HFFc6 (cell line): ENCODE data around the gene ACOT11. TPM values are rescaled to one million over a fixed set of nuclear protein-coding genes. Genes with fewer than 3 reads are reported as not detected.
"Not testable (repeated sequence)": the region's sequence is repeated elsewhere in the genome, so short reads cannot be mapped to it uniquely, and the experiment has no call there.

Experiments
- DNase-seq: peaks from one replicate; pipeline ENCODE4 v3.0.0-alpha.2; 2018
- H3K27ac Mint-ChIP-seq: 2 replicates; pipeline ENCODE4 v1.8.0; 2020; ENCODE audit warnings: mild to moderate bottlenecking, mixed read lengths
- H3K27me3 Mint-ChIP-seq: 2 replicates; pipeline ENCODE4 v1.8.0; 2021; ENCODE audit warnings: mild to moderate bottlenecking, moderate library complexity, mixed read lengths; ENCODE audit not compliant: insufficient read depth
- H3K36me3 Mint-ChIP-seq: 2 replicates; pipeline ENCODE4 v1.8.0; 2021; ENCODE audit warnings: low read depth, mixed read lengths
- H3K4me1 Mint-ChIP-seq: 2 replicates; pipeline ENCODE4 v1.8.0; 2020; ENCODE audit warnings: low read depth, mixed read lengths
- H3K4me3 Mint-ChIP-seq: 2 replicates; pipeline ENCODE4 v1.8.0; 2020; ENCODE audit warnings: mild to moderate bottlenecking, moderate library complexity, mixed read lengths
- H3K9me3 Mint-ChIP-seq: 2 replicates; pipeline ENCODE4 v1.8.0; 2020; ENCODE audit warnings: mild to moderate bottlenecking, mixed read lengths
- total RNA-seq, 6 experiments: library from RNA; stranded (reverse); fragmentation: NEBNext Ultra II Directional; extraction: Animal tissue kit (Norgen Biotek cat#: 25700); gene quantifications; 2 replicates in 1 of 6; 3 replicates in 5 of 6; pipeline ENCODE4 v1.2.3, GENCODE V29; 2021
- TF ChIP-seq, protein P1 (sequence below): fragments of 200-600 bp; sonication (generic); IDR thresholded peaks from 2 replicates; pipeline ENCODE4 v1.5.0; 2021; ENCODE audit warnings: antibody characterized with exemption, mild to moderate bottlenecking

The ACOT11 gene
- total RNA-seq, 6 experiments from 2014 or later: 2.9 to 4.8 (median 3.8) TPM

DNA sequence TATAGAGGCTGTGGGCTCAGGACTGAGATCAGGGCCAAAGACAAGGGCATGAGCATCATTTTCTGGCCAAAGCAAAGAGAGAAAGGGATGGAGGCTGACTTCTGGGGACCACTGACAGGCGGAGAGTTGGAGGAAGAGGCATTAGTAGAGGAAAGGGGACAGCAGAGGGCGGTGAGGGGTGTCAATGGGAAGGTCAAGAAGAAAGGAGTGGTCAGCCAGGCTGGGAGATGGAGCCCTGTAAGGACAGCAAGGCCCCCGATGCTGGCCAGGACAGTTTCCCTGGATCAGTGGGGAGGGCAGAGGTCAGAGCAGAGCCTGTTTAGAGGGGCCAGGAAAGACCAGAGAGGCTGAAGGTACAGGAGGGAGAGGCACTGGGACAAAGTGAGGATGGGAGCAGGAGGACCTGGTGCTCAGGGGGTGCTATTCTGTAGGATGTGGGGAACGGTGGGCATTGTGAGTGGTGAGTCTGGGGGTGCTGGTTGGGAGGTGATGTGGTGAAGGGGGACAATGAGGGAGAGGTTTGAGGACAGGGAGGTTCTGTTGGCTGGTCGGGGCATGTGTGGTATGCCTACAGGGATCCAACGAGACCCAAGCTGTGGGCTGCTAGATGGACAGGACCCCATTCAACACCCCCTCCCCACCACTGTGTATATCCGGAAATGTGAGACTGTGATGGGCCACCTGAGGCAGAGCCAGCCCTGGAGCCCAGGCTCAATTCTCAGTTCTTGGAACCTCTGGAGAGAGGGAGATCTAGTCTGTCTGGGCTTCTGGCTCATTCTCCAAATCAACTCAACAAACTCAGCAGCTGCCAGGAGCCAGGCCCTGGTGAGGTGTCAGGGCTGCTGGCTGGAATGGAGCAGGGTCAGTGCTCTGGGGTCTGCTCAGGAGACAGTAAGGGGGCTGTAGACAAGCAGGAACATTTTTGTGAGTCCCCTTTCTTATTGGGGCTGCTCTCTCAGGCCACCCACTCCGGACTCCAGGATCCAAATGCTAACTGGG, 76.7 kb downstream of the ACOT11 start:
- no peaks in the 10 kb centered on the region for H3K4me1 Mint-ChIP-seq
- no peaks in the 10 kb centered on the region for H3K36me3 Mint-ChIP-seq
- TF ChIP-seq, protein P1, sequence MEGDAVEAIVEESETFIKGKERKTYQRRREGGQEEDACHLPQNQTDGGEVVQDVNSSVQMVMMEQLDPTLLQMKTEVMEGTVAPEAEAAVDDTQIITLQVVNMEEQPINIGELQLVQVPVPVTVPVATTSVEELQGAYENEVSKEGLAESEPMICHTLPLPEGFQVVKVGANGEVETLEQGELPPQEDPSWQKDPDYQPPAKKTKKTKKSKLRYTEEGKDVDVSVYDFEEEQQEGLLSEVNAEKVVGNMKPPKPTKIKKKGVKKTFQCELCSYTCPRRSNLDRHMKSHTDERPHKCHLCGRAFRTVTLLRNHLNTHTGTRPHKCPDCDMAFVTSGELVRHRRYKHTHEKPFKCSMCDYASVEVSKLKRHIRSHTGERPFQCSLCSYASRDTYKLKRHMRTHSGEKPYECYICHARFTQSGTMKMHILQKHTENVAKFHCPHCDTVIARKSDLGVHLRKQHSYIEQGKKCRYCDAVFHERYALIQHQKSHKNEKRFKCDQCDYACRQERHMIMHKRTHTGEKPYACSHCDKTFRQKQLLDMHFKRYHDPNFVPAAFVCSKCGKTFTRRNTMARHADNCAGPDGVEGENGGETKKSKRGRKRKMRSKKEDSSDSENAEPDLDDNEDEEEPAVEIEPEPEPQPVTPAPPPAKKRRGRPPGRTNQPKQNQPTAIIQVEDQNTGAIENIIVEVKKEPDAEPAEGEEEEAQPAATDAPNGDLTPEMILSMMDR: no peak
- H3K9me3 Mint-ChIP-seq: no peaks in the 10 kb centered on the region
- H3K27me3 Mint-ChIP-seq: peaks cover 41% of the 10 kb centered on the region
- H3K4me3 Mint-ChIP-seq: no peak overlapping the region
- DNase-seq: no peak
- H3K27ac Mint-ChIP-seq: no peak overlapping the region

GRCh38 chr1:54627196-54627595, 79.2 kb downstream of the ACOT11 start:
- Mint-ChIP-seq H3K27ac (no peak overlapping the region), H3K27me3 (peaks cover 40% of the 10 kb centered on the region), H3K4me3 (no peak overlapping the region), H3K36me3 (no peaks in the 10 kb centered on the region), H3K4me1 (no peaks in the 10 kb centered on the region), H3K9me3 (no peaks in the 10 kb centered on the region)
- TF ChIP-seq, protein P1: no peak
- DNase-seq: no peak

DNA sequence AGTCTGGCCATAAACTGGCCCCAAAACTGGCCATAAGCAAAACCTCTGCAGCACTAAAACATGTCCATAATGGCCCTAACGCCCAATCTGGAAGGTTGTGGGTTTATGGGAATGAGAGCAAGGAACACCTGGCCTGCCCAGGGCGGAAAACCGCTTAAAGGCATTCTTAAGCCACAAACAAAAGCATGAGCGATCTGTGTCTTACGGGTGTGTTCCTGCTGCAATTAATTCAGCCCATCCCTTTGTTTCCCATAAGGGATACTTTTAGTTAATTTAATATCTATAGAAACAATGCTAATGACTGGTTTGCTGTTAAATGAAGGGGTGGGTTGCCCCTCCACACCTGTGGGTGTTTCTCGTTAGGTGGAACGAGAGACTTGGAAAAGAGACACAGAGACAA, 87.8 kb downstream of the ACOT11 start:
- H3K27ac Mint-ChIP-seq, H3K9me3 Mint-ChIP-seq, DNase-seq, H3K4me1 Mint-ChIP-seq, H3K4me3 Mint-ChIP-seq, H3K36me3 Mint-ChIP-seq: not testable (repeated sequence)
- peaks cover 38% of the 10 kb centered on the region for H3K27me3 Mint-ChIP-seq

GRCh38 chr1:54636461-54637446, 88.7 kb downstream of the ACOT11 start:
- H3K27ac Mint-ChIP-seq, H3K4me1 Mint-ChIP-seq, H3K36me3 Mint-ChIP-seq, H3K4me3 Mint-ChIP-seq, DNase-seq, H3K9me3 Mint-ChIP-seq: not testable (repeated sequence)
- peaks cover 44% of the 10 kb centered on the region for H3K27me3 Mint-ChIP-seq

- no peak overlapping the region for H3K4me3 Mint-ChIP-seq
- TF ChIP-seq, protein P1: no peak
- no peak overlapping the region for H3K27ac Mint-ChIP-seq
- no peak for DNase-seq
- H3K4me1 Mint-ChIP-seq: no peaks in the 10 kb centered on the region
- peaks cover 6% of the 10 kb centered on the region for H3K36me3 Mint-ChIP-seq
- peaks cover 22% of the 10 kb centered on the region for H3K9me3 Mint-ChIP-seq
- H3K27me3 Mint-ChIP-seq: peaks cover 39% of the 10 kb centered on the region
Observed at GRCh38 chr1:54640361-54640760, 92.3 kb downstream of the ACOT11 start.
